H1 (cell line): ENCODE results near the gene FAM43B. TPM values are rescaled to one million over a fixed set of nuclear protein-coding genes. Genes with fewer than 3 reads are reported as not detected.
"Not testable (repeated sequence)": the region's sequence is repeated elsewhere in the genome, so short reads cannot be mapped to it uniquely, and the experiment has no call there.

Experiments
- CTCF ChIA-PET: fragments of 300-600 bp; sonication (Branson Sonifier 250); formaldehyde crosslinking; loops from one replicate; lab custom pipeline; 2021; ENCODE audit not compliant: partially characterized antibody; lab: Charles Lee
- POLR2A ChIA-PET: fragments of 300-600 bp; sonication (Branson Sonifier 250); formaldehyde crosslinking; loops from one replicate; lab custom pipeline; 2021; ENCODE audit warnings: inconsistent platforms; ENCODE audit not compliant: partially characterized antibody; lab: Charles Lee
- DNase-seq, 2 experiments: peaks; one replicate each; pipeline versions ENCODE4 v3.0.0 to v3.0.0-alpha.2; 2010 to 2022; ENCODE audit warnings: low spot score in 2 of 2, low read depth in 1 of 2, mixed read lengths in 1 of 2
- FAIRE-seq: peaks from 2 replicates; lab custom pipeline; 2011; peaks lifted over from hg19 to GRCh38; lab: Jason Lieb, UNC
- H2AFZ ChIP-seq: 2 replicates; pipeline ENCODE4 v1.8.1; 2012; ENCODE audit warnings: low read length, inconsistent platforms
- H2AK5ac ChIP-seq: 2 replicates; pipeline ENCODE4 v1.6.1; 2013; ENCODE audit warnings: low read depth, low read length
- H2BK120ac ChIP-seq: replicated peaks from 2 replicates; pipeline ENCODE3; 2013; ENCODE audit warnings: low read depth, low read length, inconsistent platforms
- H2BK12ac ChIP-seq: 2 replicates; pipeline ENCODE4 v1.6.1; 2013; ENCODE audit warnings: low read depth, low read length
- H2BK15ac ChIP-seq: 2 replicates; pipeline ENCODE4 v1.6.1; 2013; ENCODE audit warnings: low read length
- H2BK20ac ChIP-seq: 2 replicates; pipeline ENCODE4 v1.6.1; 2013; ENCODE audit warnings: low read length
- H2BK5ac ChIP-seq: 2 replicates; pipeline ENCODE4 v1.6.1; 2013; ENCODE audit warnings: low read depth, low read length
- H3K14ac ChIP-seq: 2 replicates; pipeline ENCODE4 v1.6.1; 2013; ENCODE audit warnings: inconsistent platforms; ENCODE audit not compliant: insufficient read length
- H3K18ac ChIP-seq: 2 replicates; pipeline ENCODE4 v1.6.1; 2013; ENCODE audit warnings: low read length; ENCODE audit errors: extremely low read depth
- H3K23ac ChIP-seq: 2 replicates; pipeline ENCODE4 v1.6.1; 2013; ENCODE audit warnings: inconsistent platforms; ENCODE audit not compliant: insufficient read length
- H3K23me2 ChIP-seq: 2 replicates; pipeline ENCODE4 v1.6.1; 2013; ENCODE audit warnings: low read depth, low read length
- H3K27ac ChIP-seq: 2 replicates; pipeline ENCODE4 v1.6.1; 2011; ENCODE audit warnings: low read depth, low read length, inconsistent platforms
- H3K27me3 ChIP-seq, 4 experiments: replicated peaks in 1 of 4; 1 replicate in 1 of 4; 2 replicates in 3 of 4; pipeline versions ENCODE4 v1.6.1 to v1.8.1; 2011 to 2013; ENCODE audit warnings: low read length in 3 of 4, mild to moderate bottlenecking in 3 of 4, inconsistent platforms in 2 of 4, mixed read lengths in 2 of 4, moderate library complexity in 1 of 4; ENCODE audit not compliant: control insufficient read depth in 3 of 4, insufficient read depth in 3 of 4; ENCODE audit errors: extremely low read depth in 1 of 4
- H3K36me3 ChIP-seq, 4 experiments: 2 replicates each; pipeline versions ENCODE4 v1.6.1 to v1.8.1; 2011 to 2013; ENCODE audit warnings: mild to moderate bottlenecking in 4 of 4, low read length in 3 of 4, moderate library complexity in 2 of 4, control low read depth in 1 of 4, inconsistent platforms in 1 of 4; ENCODE audit not compliant: insufficient read depth in 4 of 4, control insufficient read depth in 2 of 4
- H3K4ac ChIP-seq: replicated peaks from 2 replicates; pipeline ENCODE3; 2013; ENCODE audit warnings: low read length, low read depth, mixed read lengths, inconsistent platforms; ENCODE audit not compliant: insufficient read length
- H3K4me1 ChIP-seq, 4 experiments: replicated peaks in 1 of 4; 1 replicate in 1 of 4; 2 replicates in 3 of 4; pipeline versions ENCODE4 v1.6.1 to v1.8.1; 2011 to 2013; ENCODE audit warnings: low read length in 3 of 4, inconsistent platforms in 2 of 4, mixed read lengths in 1 of 4; ENCODE audit not compliant: insufficient read depth in 4 of 4, control insufficient read depth in 3 of 4
- H3K4me2 ChIP-seq, 2 experiments: 2 replicates each; pipeline versions ENCODE4 v1.6.1 to v1.8.1; 2011 to 2013; ENCODE audit warnings: low read depth in 2 of 2, low read length in 2 of 2, control low read depth in 1 of 2, inconsistent platforms in 1 of 2, mild to moderate bottlenecking in 1 of 2; ENCODE audit not compliant: insufficient read depth in 1 of 2
- H3K4me3 ChIP-seq, 4 experiments: fragments of 200-600, 300-600 bp in 1 of 4; sonication (generic), shearing (Covaris generic), sonication (Bioruptor Twin) in 1 of 4; 2 replicates each; pipeline versions ENCODE4 v1.5.1 to v1.8.1; 2011 to 2016; ENCODE audit warnings: low read length in 4 of 4, low read depth in 3 of 4, control low read depth in 2 of 4, inconsistent platforms in 2 of 4, mild to moderate bottlenecking in 2 of 4, mixed read lengths in 1 of 4, moderate library complexity in 1 of 4; ENCODE audit not compliant: insufficient read depth in 2 of 4; ENCODE audit errors: extremely low read depth in 1 of 4
- H3K56ac ChIP-seq: replicated peaks from 2 replicates; pipeline ENCODE3; 2013; ENCODE audit warnings: low read depth, mild to moderate bottlenecking, mixed read lengths, low read length, inconsistent platforms; ENCODE audit not compliant: insufficient read length
- H3K79me1 ChIP-seq: 2 replicates; pipeline ENCODE4 v1.6.1; 2013; ENCODE audit warnings: low read depth, low read length, control low read depth
- H3K79me2 ChIP-seq, 2 experiments: 2 replicates each; pipeline versions ENCODE4 v1.6.1 to v1.8.1; 2012 to 2013; ENCODE audit warnings: low read length in 2 of 2, mild to moderate bottlenecking in 2 of 2, inconsistent platforms in 1 of 2; ENCODE audit not compliant: insufficient read depth in 2 of 2, control insufficient read depth in 1 of 2
- H3K9ac ChIP-seq, 4 experiments: replicated peaks in 1 of 4; 1 replicate in 1 of 4; 2 replicates in 3 of 4; pipeline versions ENCODE4 v1.6.1 to v1.8.1; 2011 to 2013; ENCODE audit warnings: low read depth in 3 of 4, low read length in 3 of 4, control low read depth in 2 of 4, mild to moderate bottlenecking in 2 of 4, moderate library complexity in 2 of 4, inconsistent platforms in 1 of 4; ENCODE audit errors: extremely low read depth in 1 of 4
- H3K9me3 ChIP-seq, 2 experiments: 2 replicates each; pipeline versions ENCODE4 v1.6.1 to v1.8.1; 2012 to 2013; ENCODE audit warnings: mild to moderate bottlenecking in 2 of 2, moderate library complexity in 2 of 2, control low read depth in 1 of 2, inconsistent platforms in 1 of 2, low read depth in 1 of 2, low read length in 1 of 2, mixed read lengths in 1 of 2; ENCODE audit not compliant: insufficient read depth in 2 of 2
- H4K20me1 ChIP-seq, 2 experiments: replicated peaks in 1 of 2; 2 replicates each; pipeline versions ENCODE3 to v1.8.1; 2011 to 2013; ENCODE audit warnings: inconsistent platforms in 2 of 2, low read length in 2 of 2, mild to moderate bottlenecking in 1 of 2; ENCODE audit not compliant: insufficient read depth in 2 of 2, control insufficient read depth in 1 of 2
- H4K5ac ChIP-seq: 2 replicates; pipeline ENCODE4 v1.6.1; 2013; ENCODE audit warnings: low read length, low read depth, mixed read lengths, inconsistent platforms; ENCODE audit not compliant: insufficient read length
- H4K8ac ChIP-seq: 2 replicates; pipeline ENCODE4 v1.8.0; 2013; ENCODE audit warnings: mild to moderate bottlenecking, moderate library complexity, low read length, inconsistent platforms; ENCODE audit not compliant: insufficient read depth; ENCODE audit errors: extremely low read depth
- H4K91ac ChIP-seq: replicated peaks from 2 replicates; pipeline ENCODE3; 2013; ENCODE audit warnings: low read length, mixed read lengths, inconsistent platforms; ENCODE audit not compliant: insufficient read length
- ATF2 ChIP-seq: IDR thresholded peaks from 2 replicates; pipeline ENCODE4 v1.6.1; 2012; ENCODE audit warnings: low read length, inconsistent platforms
- WGBS, 2 experiments: shearing (Covaris generic) in 1 of 2; methylation state at CpG; one replicate each; pipeline versions ENCODE4 v1.1.6 to v1.1.7; 2013 to 2015; ENCODE audit warnings: low lambda C conversion rate in 2 of 2, mixed read lengths in 2 of 2, inconsistent platforms in 1 of 2, low coverage in 1 of 2, missing lambda C conversion rate in 1 of 2; ENCODE audit not compliant: insufficient replicate concordance in 2 of 2, insufficient coverage in 1 of 2, insufficient read length in 1 of 2; ENCODE audit errors: extremely low coverage in 1 of 2, missing lambda C conversion rate in 1 of 2; 5-methylcytosine and 5-hydroxymethylcytosine counted together
- polyA plus RNA-seq, 7 experiments: library from polyadenylated mRNA; depleted of rRNA in 3 of 7; stranded (reverse) in 5 of 7; unstranded in 2 of 7; fragments of >200 nt in 5 of 7; fragments of 200-250 nt in 2 of 7; gene quantifications; 1 replicate in 5 of 7; 2 replicates in 1 of 7; 4 replicates in 1 of 7; pipeline versions ENCODE4 v1.2.1 to v1.2.3, GENCODE V29; 2011 to 2013; ENCODE audit warnings: missing spikeins in 2 of 7, mixed read lengths in 2 of 7
- total RNA-seq: library from RNA; stranded (reverse); fragmentation: NEBNext Ultra II Directional; extraction: Animal tissue kit (Norgen Biotek cat#: 25700); gene quantifications from 2 replicates; pipeline ENCODE4 v1.2.1, GENCODE V29; 2021

FAM43B gene
- total and polyA plus RNA-seq, 2 of the 8 experiments (the other 6 are each of a cell fraction or from before 2014, with no cell fraction given), result 0.88 to 2.2 TPM

DNA sequence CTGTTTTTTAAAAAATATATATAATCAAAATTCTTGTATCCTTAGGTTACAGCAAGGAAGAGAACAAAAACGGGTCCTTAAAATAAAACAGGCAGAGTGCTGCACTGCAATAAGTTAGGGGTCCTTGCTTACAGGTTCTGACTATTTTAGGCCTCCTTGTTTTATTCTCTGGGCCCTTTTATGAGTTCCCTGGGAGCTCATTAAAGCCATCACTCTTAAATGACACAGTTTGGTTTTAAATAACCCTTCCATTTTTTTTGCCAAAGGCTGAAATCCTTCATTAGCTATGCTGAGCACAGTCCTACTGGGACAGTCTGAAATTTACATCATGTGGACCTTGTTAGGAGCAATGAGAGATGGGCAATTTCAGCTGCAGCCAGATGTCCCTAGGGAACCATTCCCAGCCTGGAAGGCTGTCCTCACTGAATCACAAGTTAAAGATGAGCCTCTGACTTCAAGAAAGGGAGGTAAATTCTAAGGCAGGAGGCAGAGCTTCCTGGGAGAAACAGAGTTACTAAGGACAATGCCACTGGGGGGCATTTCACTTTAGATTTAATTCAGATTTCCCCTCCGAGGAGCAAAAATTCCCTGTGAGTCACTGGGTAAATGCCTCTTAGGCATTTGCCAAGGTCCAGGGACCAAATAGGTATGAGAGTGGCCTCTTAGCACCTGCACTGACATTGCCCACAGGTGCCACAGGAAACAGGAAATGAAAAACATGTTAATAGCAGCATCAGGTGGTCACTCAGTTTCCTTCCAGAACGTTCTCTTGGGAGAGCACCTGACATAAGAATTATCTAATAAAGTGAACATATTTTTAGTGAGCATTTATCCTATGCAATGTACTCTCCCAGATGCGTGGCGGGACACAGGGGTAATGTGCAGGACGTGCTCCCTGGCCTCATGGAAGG lies 40.6 kb upstream of the FAM43B start (continued):
- TF ChIP-seq ATF2, result no peak

DNA sequence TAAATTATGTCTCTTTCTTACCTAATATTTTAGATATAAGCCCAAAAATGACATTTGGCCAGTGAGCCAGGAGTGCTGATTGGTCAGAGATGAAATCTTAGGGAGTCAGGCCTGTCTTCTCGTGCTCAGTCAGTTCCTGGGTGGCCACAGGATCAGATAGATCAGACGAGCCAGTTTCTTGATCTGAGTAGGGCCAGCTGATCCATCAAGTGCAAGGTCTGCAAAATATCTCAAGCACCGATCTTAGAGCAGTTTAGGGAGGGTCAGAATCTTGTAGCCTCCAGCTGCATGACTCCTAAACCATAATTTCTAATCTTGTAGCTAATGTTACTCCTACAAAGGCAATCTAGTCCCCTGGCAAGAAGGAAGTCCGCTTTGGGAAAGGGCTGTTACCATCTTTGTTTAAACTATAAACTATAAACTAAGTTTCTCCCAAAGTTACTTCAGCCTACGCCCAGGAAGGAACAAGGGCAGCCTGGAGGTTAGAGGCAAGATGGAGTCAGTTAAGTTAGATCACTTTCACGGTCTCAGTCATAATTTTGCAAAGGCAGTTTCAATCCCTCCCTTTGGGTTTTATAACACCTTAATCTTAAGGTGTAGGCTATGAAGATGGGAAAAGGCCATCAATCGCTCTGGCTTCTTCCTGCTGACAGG lies 32.6 kb upstream of the FAM43B start:
- H3K27me3 ChIP-seq, H2BK12ac ChIP-seq, DNase-seq, H3K9me3 ChIP-seq, H3K14ac ChIP-seq, H3K4ac ChIP-seq, H4K91ac ChIP-seq, FAIRE-seq, H3K36me3 ChIP-seq, H3K4me1 ChIP-seq, H3K56ac ChIP-seq, H4K20me1 ChIP-seq, H3K4me2 ChIP-seq, H3K9ac ChIP-seq, H2BK20ac ChIP-seq, H3K18ac ChIP-seq, H2BK15ac ChIP-seq, H3K23ac ChIP-seq, H3K79me2 ChIP-seq, H3K23me2 ChIP-seq, H4K8ac ChIP-seq, H2BK5ac ChIP-seq, H2AK5ac ChIP-seq, H3K27ac ChIP-seq, H4K5ac ChIP-seq, H3K79me1 ChIP-seq, POLR2A ChIA-PET, H2BK120ac ChIP-seq, H3K4me3 ChIP-seq: not testable (repeated sequence)
- peak overlapping the region; percentile 29; the same call in 1 of the 2 replicates for H2AFZ ChIP-seq
- WGBS, 2 experiments, result 75% methylated on average over 7 of the region's 7 CpGs; no CpG with 5 or more reads in 1 of the 2 experiments
- CTCF ChIA-PET, result interaction anchor here (1.4 to 5.0 kb wide), 2 partner anchors 30 to 118 kb away, joined by 3 to 35 read pairs; no protein-coding TSS in a partner anchor
